Stimulated activated naive CD4-positive, alpha-beta T cell treated with Interleukin-2 at 50 U/mL for 16 hours (primary cell): Measurements from ENCODE around the gene OR5B21.

Experiments
- DNase-seq: peaks from one replicate; lab custom pipeline; 2025; lab: John Stamatoyannopoulos, UW

Gene OR5B21

GRCh38 chr11:58508005-58508404 is at the start of gene OR5B21:
TSS of gene OR5B21 (minus strand) at chr11:58508105. CDS start at chr11:58508105, 0 bp downstream.
- no peak for DNase-seq

- no peak for DNase-seq
These were observed 41.7 kb upstream of the OR5B21 start for GRCh38 chr11:58549644-58550043.

GRCh38 chr11:58546841-58547240 is 38.9 kb upstream of the OR5B21 start:
- no peak for DNase-seq

- no peak for DNase-seq
These were observed 24.0 kb upstream of the OR5B21 start for GRCh38 chr11:58531865-58532341.

- DNase-seq: no peak
These were observed 22.3 kb upstream of the OR5B21 start for GRCh38 chr11:58530236-58530635.

GRCh38 chr11:58527429-58527828 is 19.5 kb upstream of the OR5B21 start:
- no peak for DNase-seq

GRCh38 chr11:58526721-58527120 is 18.8 kb upstream of the OR5B21 start:
- no peak for DNase-seq

- no peak for DNase-seq
These were observed 17.2 kb upstream of the OR5B21 start for GRCh38 chr11:58525037-58525614.

GRCh38 chr11:58524232-58525036 is 16.5 kb upstream of the OR5B21 start:
- DNase-seq: no peak

GRCh38 chr11:58513747-58514367 is 6.0 kb upstream of the OR5B21 start:
- no peak for DNase-seq

- DNase-seq: no peak
These were observed 3.7 kb upstream of the OR5B21 start for GRCh38 chr11:58511636-58512035.

- DNase-seq: no peak
These were observed 1.8 kb upstream of the OR5B21 start for GRCh38 chr11:58509748-58510147.

- DNase-seq: no peak
These were observed 909 bp upstream of the OR5B21 start for GRCh38 chr11:58508814-58509213.

- no peak for DNase-seq
These were observed 550 bp downstream of the OR5B21 start for GRCh38 chr11:58507355-58507754.

GRCh38 chr11:58506935-58507334 is 970 bp downstream of the OR5B21 start:
- no peak for DNase-seq

GRCh38 chr11:58505849-58506248 is 2.1 kb downstream of the OR5B21 start:
- no peak for DNase-seq

GRCh38 chr11:58504232-58504631 is 3.7 kb downstream of the OR5B21 start:
- DNase-seq: no peak

- no peak for DNase-seq
These were observed 4.5 kb downstream of the OR5B21 start for GRCh38 chr11:58503361-58503856.

GRCh38 chr11:58502004-58502403 is 5.9 kb downstream of the OR5B21 start:
- DNase-seq: no peak

GRCh38 chr11:58498464-58498863 is 9.4 kb downstream of the OR5B21 start:
- DNase-seq: no peak

- no peak for DNase-seq
These were observed 10.0 kb downstream of the OR5B21 start for GRCh38 chr11:58497951-58498350.

- DNase-seq: no peak
These were observed 12.0 kb downstream of the OR5B21 start for GRCh38 chr11:58495906-58496305.

GRCh38 chr11:58494101-58494500 is 13.8 kb downstream of the OR5B21 start:
- no peak for DNase-seq
